SH-SY5Y (cell line): ENCODE results near the gene UBR4.

Source experiments
- GATA2 ChIP-seq: IDR thresholded peaks from 2 replicates; pipeline ENCODE4 v1.6.1; 2011; ENCODE audit warnings: mild to moderate bottlenecking, low read depth, low read length
- GATA3 ChIP-seq: IDR thresholded peaks from 2 replicates; pipeline ENCODE4 v1.6.1; 2011; ENCODE audit warnings: low read depth, mild to moderate bottlenecking, low read length, moderate library complexity

UBR4 gene

GRCh38 chr1:19072285-19072981 lies 137.6 kb downstream of the UBR4 start:
- TF ChIP-seq GATA2 (no peak), GATA3 (no peak)

GRCh38 chr1:19071674-19072281 lies 138.3 kb downstream of the UBR4 start:
- no peak for TF ChIP-seq GATA3
- TF ChIP-seq GATA2, result no peak

- TF ChIP-seq GATA3 (no peak), GATA2 (no peak)
Measured at GRCh38 chr1:19070891-19071621, 139.0 kb downstream of the UBR4 start.

GRCh38 chr1:19070197-19070651 lies 139.8 kb downstream of the UBR4 start:
- no peak for TF ChIP-seq GATA3
- TF ChIP-seq GATA2, result no peak

GRCh38 chr1:19068639-19069276 lies 141.3 kb downstream of the UBR4 start:
- TF ChIP-seq GATA3, result no peak
- TF ChIP-seq GATA2, result peak; percentile 86

- TF ChIP-seq GATA3 (no peak), GATA2 (no peak)
Measured at GRCh38 chr1:19067912-19068638, 142.0 kb downstream of the UBR4 start.

GRCh38 chr1:19067182-19067911 lies 142.7 kb downstream of the UBR4 start:
- TF ChIP-seq GATA2 (no peak), GATA3 (no peak)

- TF ChIP-seq GATA2 (no peak), GATA3 (no peak)
Measured at GRCh38 chr1:19066874-19067181, 143.2 kb downstream of the UBR4 start.

- no peak for TF ChIP-seq GATA2
- TF ChIP-seq GATA3, result no peak
Measured at GRCh38 chr1:19066248-19066873, 143.7 kb downstream of the UBR4 start.

GRCh38 chr1:19065526-19066247 lies 144.4 kb downstream of the UBR4 start:
- no peak for TF ChIP-seq GATA2
- TF ChIP-seq GATA3, result no peak

GRCh38 chr1:19064906-19065450 lies 145.1 kb downstream of the UBR4 start:
- TF ChIP-seq GATA2 (no peak), GATA3 (no peak)

GRCh38 chr1:19063122-19063521 lies 146.9 kb downstream of the UBR4 start:
- no peak for TF ChIP-seq GATA3
- no peak for TF ChIP-seq GATA2
